RPMI7951 (cell line): ENCODE data around the gene TPRX2. TPM values are rescaled to one million over a fixed set of nuclear protein-coding genes. Genes with fewer than 3 reads are reported as not detected.
"Not testable (repeated sequence)": the region's sequence is repeated elsewhere in the genome, so short reads cannot be mapped to it uniquely, and the experiment has no call there.

Experiments used
- DNase-seq: peaks from one replicate; pipeline ENCODE4 v3.0.0-alpha.2; 2012; ENCODE audit warnings: low read depth
- total RNA-seq: library from RNA; depleted of rRNA; stranded (reverse); fragments of >200 nt; shearing (Covaris generic); gene quantifications from 2 replicates; pipeline ENCODE4 v1.2.3, GENCODE V29; 2014

The TPRX2 gene
- total RNA-seq, 1 experiment from 2014 or later, result not detected

DNA sequence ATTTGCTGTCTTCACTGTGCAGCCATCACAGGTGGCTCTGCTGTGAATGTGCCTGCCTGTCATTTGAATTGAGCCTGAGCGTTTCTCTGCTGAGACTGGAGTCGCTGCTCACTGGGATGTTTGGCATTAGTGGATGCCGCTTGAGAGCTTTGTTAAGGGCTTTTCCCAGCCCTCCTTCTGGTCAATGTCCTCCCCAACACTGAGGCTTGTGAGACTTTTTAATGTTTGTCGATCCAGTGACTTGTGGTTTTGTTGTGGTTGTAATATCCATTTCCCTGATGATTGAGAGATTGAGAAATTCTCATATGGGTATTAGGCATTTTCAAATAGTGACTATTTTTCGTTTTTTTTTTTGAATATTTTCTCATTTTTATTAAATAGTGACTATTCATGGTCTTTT, 2.6 kb downstream of the TPRX2 start:
- no peak for DNase-seq

DNA sequence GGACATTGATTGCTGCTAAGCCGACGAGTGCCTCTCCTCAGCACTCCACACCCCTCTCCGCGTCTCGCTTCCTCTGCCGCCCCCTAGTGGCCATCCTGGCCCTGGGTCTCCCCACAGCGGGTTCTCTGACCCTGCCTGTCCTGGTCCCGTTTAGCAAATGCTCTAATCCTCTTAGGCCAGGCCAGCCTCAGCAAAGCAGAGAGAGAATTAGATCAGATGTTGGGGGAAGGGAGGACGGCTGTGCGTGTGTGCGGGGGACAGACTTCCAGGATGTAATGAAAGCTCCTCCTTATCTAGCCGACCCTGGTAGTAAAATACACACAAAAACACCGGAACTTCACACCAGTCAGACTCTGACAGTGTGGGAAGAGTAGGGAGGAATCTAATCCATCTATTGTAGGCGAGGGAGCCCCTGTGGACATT, 4.5 kb downstream of the TPRX2 start:
- DNase-seq, result peak; percentile 69

DNA sequence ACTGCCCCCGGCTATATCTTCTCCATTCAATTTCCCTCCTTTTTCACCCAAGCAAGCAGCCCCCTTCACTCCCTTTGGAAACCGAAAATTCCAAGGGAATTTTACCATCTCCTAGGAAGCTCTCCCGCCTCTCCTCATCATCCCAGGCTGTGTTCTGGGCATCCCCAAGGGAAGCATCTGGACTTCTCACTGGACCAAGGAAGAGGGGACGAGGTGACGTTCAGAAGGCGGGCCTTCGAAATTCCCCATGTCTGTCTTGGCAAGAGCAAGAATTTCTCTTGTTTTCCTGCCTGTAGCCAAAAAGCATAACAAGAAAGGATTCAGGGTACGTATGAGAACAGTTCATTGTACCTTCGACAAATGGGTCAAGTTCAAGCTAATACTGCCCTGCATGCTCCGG, 6.1 kb downstream of the TPRX2 start:
- no peak for DNase-seq

DNA sequence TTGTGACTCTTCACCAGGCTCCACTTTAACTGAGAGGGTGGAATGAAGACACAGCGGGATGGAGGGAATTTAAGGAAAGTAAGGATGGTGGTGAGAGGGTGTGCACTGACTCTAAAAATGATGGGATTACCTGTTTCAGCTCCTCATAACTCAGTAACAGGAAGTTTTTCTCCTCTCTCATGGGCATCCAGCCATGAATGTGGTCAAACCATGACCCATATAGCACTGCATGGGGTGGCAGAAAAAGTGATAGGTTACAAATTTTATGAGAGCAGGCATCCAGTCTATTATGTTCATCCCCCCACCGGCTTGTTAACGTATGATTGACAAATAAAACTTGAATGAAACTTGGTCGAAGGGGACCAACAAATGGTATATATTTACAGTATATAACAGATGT, 19.9 kb downstream of the TPRX2 start:
- no peak for DNase-seq

DNA sequence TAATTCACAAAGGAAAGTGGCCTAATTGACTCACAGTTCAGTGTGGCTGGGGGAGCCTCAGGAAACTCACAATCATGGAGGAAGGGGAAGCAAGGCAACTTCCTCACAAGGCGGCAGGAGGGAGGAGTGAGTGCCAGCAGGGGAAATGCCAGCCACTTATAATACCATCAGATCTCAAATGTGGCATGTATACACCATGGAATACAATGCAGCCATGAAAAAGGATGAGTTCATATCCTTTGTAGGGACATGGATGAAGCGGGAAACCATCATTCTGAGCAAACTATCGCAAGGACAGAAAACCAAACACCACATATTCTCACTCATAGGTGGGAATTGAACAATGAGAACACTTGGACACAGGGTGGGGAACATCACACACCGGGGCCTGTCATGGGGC, 20.4 kb downstream of the TPRX2 start:
- not testable (repeated sequence) for DNase-seq

DNA sequence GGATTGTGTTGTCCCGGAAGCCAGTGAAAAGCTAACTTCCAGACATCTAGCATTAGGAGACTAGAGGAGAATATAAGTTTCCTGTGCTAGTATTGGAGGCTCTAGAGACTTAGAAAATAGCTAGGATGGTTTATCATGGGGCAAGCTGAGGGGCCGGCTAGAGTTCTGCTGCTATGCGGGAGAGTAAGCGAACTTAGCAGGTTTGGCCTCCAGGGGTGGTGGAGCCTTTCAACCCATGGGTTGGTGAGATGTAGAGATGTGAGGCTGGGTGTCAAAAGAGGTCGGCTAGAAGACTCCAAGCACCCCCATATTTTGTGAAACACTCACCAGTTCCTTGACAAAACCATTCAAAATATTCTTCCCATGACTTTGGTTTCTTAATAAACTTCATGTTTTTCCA, 22.7 kb downstream of the TPRX2 start:
- DNase-seq, result no peak

DNA sequence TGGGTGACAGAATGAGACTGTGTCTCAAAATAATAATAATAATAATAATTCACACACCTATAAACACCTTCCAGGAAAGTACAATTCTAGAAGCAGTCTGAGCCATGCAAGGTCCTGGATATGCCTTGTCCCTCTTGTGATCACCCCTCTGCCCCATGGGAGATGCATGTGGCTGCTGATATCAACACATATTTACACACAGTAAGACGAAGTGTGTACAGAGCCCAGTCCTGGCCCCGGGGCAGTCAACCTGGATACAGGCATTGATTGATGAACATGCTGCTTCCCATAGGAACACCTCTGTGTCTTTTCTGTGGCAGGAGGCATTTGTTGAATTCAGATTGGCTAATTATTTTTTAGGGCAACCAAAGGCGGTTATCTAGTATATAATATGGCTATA, 23.9 kb downstream of the TPRX2 start:
- DNase-seq, result no peak

DNA sequence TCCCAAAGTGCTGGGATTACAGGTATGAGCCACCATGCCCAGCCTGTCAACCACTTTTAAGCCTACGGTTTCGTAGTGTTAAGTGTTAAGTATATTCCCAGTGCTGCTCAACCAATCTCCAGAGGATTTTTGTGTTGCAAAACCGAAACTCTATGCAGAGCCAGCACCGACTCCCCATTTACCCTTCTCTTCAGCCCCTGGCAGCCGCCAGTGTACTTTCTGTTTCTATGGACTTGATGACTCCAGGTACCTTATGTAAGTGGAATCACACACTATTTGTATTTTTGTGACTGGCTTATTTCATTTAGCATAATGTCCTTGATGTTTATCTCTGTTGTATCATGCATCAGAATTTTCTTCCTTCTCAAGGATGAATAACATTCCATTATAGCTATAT, 26.0 kb downstream of the TPRX2 start:
- DNase-seq, result no peak

DNA sequence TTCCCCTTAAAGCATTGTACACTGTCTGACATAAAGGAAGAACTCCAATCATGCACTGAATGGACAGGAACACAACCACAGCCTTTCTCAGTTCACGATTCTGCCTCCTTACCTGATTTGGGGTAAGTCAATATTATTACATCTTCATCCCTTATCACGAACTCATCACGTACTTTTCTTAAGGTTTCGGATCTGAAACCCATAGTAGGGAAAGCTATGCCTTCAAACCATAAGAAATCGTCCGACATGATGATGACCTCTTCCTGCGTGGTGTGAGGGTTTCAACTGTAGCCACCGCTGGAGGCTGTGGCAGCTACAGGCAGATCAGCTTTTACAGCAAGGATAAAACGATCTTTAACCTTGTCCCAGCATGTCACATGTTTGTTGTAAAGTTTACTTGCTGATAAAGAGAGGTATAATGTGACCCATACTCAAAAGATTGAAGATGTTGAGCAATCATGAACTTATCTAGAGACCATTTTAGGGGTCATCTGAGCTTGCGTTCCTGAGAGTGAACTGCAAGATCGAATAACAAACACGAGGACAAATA, 27.1 kb downstream of the TPRX2 start, which contains the start of gene SULT2A1:
Gene SULT2A1, minus strand, starts transcription at position 306 of the 550 bp plus-strand sequence. Its CDS starts 58 bp downstream, at position 248.
- DNase-seq, result no peak

DNA sequence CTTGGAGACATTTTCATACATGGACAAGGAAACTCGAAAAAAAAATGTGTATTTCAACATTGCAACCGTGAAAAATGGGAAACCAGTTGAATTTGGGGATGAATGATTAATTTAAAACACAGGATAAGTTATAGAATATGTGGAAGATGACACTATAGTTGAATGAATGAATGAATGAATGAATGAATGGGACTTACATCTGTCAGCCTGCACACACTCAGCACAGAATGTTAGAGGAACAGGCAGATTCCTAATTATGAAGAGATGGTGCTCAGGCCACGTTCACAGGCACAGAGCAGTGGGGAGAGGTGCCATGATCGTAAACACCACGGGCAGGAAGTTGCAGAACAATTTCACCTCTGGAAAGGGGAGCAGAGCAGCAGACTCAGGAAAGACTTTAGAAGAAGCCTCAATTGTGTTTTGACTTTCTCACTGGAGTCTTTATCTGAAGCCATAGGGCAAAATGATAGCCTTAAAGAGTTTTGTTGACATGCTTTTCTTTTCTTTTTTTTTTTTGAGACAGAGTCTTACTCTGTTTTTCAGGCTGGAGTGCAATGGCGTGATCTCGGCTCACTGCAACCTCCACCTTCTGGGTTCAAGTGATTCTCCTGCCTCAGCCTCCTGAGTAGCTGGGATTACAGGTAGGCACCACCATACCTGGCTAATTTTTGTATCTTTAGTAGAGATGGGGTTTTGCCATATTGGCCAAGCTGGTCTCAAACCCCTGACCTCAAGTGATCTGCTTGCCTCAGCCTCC, 32.0 kb downstream of the TPRX2 start:
- no peak for DNase-seq

DNA sequence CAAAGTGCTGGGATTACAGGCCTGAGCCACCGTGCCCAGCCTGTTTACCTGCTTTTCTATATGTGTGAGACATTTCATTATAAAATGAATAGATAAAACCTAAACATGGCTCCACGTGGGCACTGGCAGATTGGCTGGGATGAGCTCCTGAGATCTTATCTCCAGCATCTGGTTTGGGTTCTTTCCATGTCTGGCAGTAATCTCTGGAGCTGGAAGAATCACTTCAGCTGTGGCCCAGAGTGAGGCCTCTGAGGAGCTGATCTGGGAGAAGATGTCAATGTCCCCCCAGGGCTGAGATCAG, 32.5 kb downstream of the TPRX2 start:
- DNase-seq, result peak; percentile 53

DNA sequence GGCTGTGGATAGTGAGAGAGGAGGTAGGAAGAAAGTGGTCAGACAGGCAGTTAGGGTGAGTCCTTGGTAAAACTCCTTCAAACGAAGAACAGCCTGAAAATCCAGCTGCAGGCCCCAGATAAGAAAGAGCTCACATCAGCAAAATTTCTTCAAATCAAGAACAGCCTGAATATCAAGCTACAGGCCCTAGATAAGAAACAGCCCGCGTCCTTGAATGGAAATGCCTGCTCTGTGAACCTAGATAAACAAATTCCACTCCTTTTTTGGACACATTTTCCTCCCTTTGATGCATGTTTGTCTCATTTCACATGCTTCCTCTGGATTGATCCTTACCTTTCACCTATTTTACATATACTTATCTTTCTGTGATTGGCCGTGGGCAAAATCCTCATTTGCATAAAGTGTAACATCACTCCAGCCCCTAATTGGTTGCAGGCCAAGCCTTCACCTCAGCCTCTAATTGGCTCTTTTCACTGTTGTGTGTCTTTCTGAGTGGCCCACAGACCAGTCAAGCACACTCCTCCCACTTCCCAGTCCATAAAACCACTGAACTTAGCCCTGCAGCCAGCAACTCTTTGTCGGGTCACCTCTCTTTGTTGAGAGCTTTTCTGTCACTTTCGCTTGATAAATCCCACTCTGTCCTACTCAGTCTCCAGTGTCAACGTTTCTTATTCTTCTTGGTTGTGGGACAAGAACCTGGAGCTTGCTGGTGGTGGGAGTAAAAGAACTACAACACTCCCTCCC, 33.1 kb downstream of the TPRX2 start:
- no peak for DNase-seq

DNA sequence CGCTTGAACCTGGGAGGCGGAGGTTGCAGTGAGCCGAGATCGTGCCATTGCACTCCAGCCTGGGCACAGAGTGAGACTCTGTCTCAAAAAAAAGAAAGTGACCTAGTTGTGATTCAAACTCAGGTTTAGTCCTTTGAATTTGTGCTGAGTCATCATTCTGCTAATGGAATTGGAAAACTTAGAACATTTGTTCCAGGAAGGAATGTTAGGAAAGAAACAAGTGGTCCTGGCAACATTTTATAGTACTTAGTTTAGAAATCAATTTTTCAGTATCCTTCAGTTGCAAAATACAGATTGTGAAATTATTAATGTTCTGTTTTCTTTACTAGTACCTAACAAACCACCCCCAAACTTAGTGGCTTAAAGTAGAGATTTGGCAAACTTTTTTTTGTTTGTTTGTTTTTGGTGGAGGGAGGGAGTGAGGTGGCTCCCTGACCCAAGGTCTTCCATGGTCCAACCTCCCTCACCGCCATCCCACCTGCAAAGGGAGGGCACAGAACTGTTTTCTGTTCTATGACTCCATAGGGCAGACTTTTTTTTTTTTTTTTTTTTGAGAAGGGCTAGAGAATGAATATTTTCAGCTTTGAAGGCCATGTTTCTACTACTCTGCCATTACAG, 36.2 kb downstream of the TPRX2 start:
- DNase-seq, result no peak

DNA sequence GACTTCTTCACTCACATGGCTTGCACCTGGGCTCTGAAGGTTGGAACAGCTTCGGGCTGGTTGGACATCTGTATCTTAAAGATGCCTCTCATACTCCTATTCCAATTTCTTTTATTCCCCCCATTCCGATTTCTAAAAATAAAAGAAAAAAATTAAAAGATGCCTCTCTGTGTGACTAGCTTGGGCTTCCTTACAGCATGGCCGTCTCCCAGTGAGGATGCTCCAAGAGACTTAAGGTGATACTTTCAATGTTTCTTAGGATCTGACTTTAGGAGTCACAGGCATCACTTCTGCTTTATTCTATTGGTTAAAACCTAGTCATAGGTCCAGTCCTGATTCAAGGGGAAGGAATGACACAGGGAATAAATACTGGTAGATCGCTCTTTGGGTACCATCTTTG, 37.0 kb downstream of the TPRX2 start:
- no peak for DNase-seq

DNA sequence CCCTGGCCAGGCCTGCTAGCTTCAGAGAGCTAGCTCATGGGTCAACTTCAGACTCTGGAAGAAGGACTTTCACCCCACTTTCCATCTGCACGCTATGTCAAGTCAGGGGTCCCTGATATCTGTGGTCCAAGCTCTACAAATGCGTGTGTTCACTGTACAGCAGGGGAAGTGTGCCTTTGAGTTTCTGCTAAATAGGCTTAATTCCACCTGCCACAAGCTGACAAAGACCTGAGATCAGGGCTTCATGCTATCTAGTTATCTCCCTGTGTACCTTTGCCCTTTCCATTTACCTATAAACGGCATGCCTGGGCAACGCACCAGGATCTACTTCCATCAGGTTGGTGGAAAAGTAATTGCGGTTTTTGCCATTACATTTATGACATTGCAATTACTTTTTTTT, 37.7 kb downstream of the TPRX2 start:
- no peak for DNase-seq

DNA sequence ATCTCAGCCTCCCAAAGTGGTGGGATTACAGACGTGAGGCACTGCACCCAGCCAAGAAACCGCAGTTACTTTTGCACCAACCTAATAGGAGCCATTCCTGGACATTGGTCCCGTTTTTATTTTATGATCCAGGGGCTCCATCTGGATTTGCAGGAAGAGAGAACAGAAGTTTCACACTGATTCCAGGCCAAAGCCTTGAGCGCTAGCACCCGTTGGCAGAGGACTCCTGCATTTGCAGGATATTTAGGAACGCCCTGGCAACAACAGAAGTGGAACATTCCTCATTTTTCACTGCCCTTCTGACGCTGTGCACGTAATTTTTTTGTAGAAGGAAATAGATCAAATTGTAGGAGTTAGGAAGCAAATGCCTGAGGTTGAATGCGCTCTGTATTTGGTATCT, 38.8 kb downstream of the TPRX2 start:
- no peak for DNase-seq

DNA sequence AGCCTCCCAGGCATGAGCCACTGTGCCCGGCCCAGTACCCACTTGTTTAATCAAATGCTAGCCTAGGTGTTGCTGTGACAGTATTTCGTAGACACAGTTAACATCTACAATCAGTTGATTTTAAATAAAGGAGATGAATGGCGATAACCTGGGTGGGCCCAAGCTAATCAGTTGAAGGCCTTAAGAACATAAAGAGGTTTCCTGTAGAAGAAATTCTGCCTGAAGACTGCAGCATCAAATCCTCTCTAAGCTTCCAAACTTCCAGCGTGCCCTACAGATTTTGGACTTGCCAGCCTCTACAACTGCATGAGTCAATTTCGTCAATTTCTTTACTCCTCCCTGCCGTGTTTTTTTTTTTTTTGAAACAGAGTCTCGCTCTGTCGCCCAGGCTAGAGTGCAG, 40.3 kb downstream of the TPRX2 start:
- DNase-seq, result no peak

DNA sequence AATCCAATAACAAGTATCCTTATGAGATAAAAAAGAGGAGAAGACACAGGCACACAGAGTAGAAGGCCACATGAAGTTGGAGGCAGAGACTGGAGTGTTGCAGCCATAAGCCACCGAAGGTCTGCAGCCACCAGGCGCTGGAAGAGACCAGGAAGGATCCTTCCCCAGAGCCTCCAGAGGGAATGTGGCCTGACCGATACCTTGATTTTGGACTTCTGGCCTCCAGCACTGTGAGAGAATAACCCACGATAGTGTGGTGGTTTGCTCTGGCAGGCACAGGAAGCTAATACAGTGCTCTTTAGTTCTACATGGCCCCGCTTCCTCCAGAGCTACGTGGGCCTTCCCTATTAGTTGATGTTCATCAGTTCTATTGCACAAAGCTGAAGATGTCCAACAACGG, 42.3 kb downstream of the TPRX2 start:
- no peak for DNase-seq

DNA sequence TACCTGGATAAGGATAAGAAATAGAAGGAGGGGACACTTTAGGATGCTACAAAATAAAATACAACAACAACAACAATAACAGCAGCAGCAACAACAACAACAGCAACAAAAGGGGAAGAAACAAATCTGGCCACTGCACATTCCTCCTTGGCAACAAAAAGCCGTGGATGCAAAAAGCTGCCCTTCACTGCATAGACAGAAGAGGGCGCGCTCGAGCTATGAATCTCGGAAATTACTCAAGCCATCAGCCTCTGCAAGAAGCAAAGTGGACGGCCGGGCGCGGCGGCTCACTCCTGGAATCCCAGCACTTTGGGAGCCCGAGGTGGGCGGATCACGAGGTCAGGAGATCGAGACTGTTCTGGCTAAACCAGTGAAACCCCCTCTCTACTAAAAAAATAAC, 50.3 kb downstream of the TPRX2 start:
- DNase-seq, result not testable (repeated sequence)

DNA sequence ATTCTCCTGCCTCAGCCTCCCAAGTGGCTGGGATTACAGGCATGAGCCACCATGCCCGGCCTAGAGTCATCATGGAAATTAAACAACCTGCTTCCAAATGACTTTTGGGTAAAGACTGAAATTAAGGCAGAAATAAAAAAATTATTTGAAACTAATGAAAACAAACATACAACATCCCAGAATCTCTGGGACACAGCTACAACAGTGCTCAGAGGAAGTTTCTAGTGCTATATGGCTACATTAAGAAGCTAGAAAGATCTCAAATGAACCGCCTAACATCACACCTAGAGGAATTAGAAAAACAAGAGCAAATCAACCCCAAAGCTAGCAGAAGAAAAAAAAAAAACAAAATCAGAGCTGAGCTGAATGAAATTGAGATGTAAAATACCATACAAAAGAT, 51.2 kb downstream of the TPRX2 start:
- DNase-seq, result not testable (repeated sequence)
